ENCODE results near the gene NCR3LG1.

The NCR3LG1 gene

GRCh38 chr11:17406082-17406817 lies 54.6 kb downstream of the NCR3LG1 start:
- no peaks in the 10 kb centered on the region for H3K9me3 ChIP-seq (ENCODE audit: insufficient read depth, low read length, severe bottlenecking)
- no peaks in the 10 kb centered on the region for H3K27me3 ChIP-seq (ENCODE audit: insufficient read depth, low read length, poor library complexity)
- H3K9ac ChIP-seq (ENCODE audit: low read depth, low read length) = no peak overlapping the region
- H4K20me1 ChIP-seq (ENCODE audit: insufficient read depth, low read length) = no peaks in the 10 kb centered on the region
- no peak overlapping the region for H2AFZ ChIP-seq (ENCODE audit: low read depth, low read length)
- no peak overlapping the region for H3K4me3 ChIP-seq (ENCODE audit: low read depth in 1 of 2, low read length in 2 of 2)
- H3K4me1 ChIP-seq (ENCODE audit: insufficient read depth, low read length) = peaks cover 5% of the 10 kb centered on the region
- DNase-seq (no peak), ATAC-seq (ENCODE audit: insufficient read depth, low read depth) (no peak)
- H3K4me2 ChIP-seq (ENCODE audit: insufficient read depth, low read length) = no peak overlapping the region
- no peaks in the 10 kb centered on the region for H3K79me2 ChIP-seq (ENCODE audit: insufficient read depth, low read length)
- TF ChIP-seq EZH2 (IDR thresholded peaks at IDR 0.05; ENCODE audit: borderline replicate concordance, low read depth, low read length, severe bottlenecking) = no peak
- TF ChIP-seq CTCF (IDR thresholded peaks at IDR 0.05; ENCODE audit: borderline replicate concordance, extremely low read depth, low read length, poor library complexity, severe bottlenecking) = no peak
- H3K27ac ChIP-seq (ENCODE audit: low read length) = peak overlapping the region; percentile 14; the same call in 1 of the 2 replicates
- no peaks in the 10 kb centered on the region for H3K36me3 ChIP-seq (ENCODE audit: insufficient read depth, low read length)

- Histone ChIP-seq H3K4me2 (ENCODE audit: insufficient read depth, low read length) (no peak overlapping the region), H3K4me1 (ENCODE audit: insufficient read depth, low read length) (peaks cover 10% of the 10 kb centered on the region), H4K20me1 (ENCODE audit: insufficient read depth, low read length) (no peaks in the 10 kb centered on the region), H3K9me3 (ENCODE audit: insufficient read depth, low read length, severe bottlenecking) (no peaks in the 10 kb centered on the region), H3K36me3 (ENCODE audit: insufficient read depth, low read length) (no peaks in the 10 kb centered on the region), H3K79me2 (ENCODE audit: insufficient read depth, low read length) (no peaks in the 10 kb centered on the region), H3K4me3 (ENCODE audit: low read depth in 1 of 2, low read length in 2 of 2) (no peak overlapping the region), H3K9ac (ENCODE audit: low read depth, low read length) (no peak overlapping the region), H3K27ac (ENCODE audit: low read length) (no peak overlapping the region), H2AFZ (ENCODE audit: low read depth, low read length) (no peak overlapping the region), H3K27me3 (ENCODE audit: insufficient read depth, low read length, poor library complexity) (no peaks in the 10 kb centered on the region)
- no peak for DNase-seq
- ATAC-seq (ENCODE audit: insufficient read depth, low read depth) = no peak
- TF ChIP-seq EZH2 (IDR thresholded peaks at IDR 0.05; ENCODE audit: borderline replicate concordance, low read depth, low read length, severe bottlenecking) (no peak), CTCF (IDR thresholded peaks at IDR 0.05; ENCODE audit: borderline replicate concordance, extremely low read depth, low read length, poor library complexity, severe bottlenecking) (no peak)
Observed at GRCh38 chr11:17406818-17407149, 55.2 kb downstream of the NCR3LG1 start.

GRCh38 chr11:17407575-17407974 lies 56.0 kb downstream of the NCR3LG1 start:
- ATAC-seq (ENCODE audit: insufficient read depth, low read depth) (no peak), DNase-seq (no peak)
- no peak overlapping the region for H3K27ac ChIP-seq (ENCODE audit: low read length)
- H3K4me3 ChIP-seq (ENCODE audit: low read depth in 1 of 2, low read length in 2 of 2) = no peak overlapping the region
- H3K79me2 ChIP-seq (ENCODE audit: insufficient read depth, low read length) = no peaks in the 10 kb centered on the region
- no peaks in the 10 kb centered on the region for H4K20me1 ChIP-seq (ENCODE audit: insufficient read depth, low read length)
- H2AFZ ChIP-seq (ENCODE audit: low read depth, low read length) = no peak overlapping the region
- no peak overlapping the region for H3K4me2 ChIP-seq (ENCODE audit: insufficient read depth, low read length)
- TF ChIP-seq EZH2 (IDR thresholded peaks at IDR 0.05; ENCODE audit: borderline replicate concordance, low read depth, low read length, severe bottlenecking) (no peak), CTCF (IDR thresholded peaks at IDR 0.05; ENCODE audit: borderline replicate concordance, extremely low read depth, low read length, poor library complexity, severe bottlenecking) (no peak)
- no peaks in the 10 kb centered on the region for H3K27me3 ChIP-seq (ENCODE audit: insufficient read depth, low read length, poor library complexity)
- no peak overlapping the region for H3K9ac ChIP-seq (ENCODE audit: low read depth, low read length)
- peaks cover 17% of the 10 kb centered on the region for H3K4me1 ChIP-seq (ENCODE audit: insufficient read depth, low read length)
- no peaks in the 10 kb centered on the region for H3K9me3 ChIP-seq (ENCODE audit: insufficient read depth, low read length, severe bottlenecking)
- no peaks in the 10 kb centered on the region for H3K36me3 ChIP-seq (ENCODE audit: insufficient read depth, low read length)

Data from DND-41 (cell line).